Activated T-helper 1 cell treated with anti-CD3 and anti-CD28 coated beads, Interleukin-12 subunit alpha, Interleukin-12 subunit beta, Interleukin-2, Interleukin-4 antibody, amounts not matched to agents 30 ng/mL and 10 ng/mL and 1 ng/mL, durations not matched to agents 14 hours and 24 hours and 36 hours (primary cell): Measurements from ENCODE around the gene FTO. TPM values are rescaled to one million over a fixed set of nuclear protein-coding genes. Genes with fewer than 3 reads are reported as not detected.

Experiments
- DNase-seq: peaks from one replicate; pipeline ENCODE4 v3.0.0; 2021; ENCODE audit warnings: low spot score
- H3K27ac Mint-ChIP-seq: one replicate; pipeline ENCODE4 v1.8.0; 2021; ENCODE audit warnings: mild to moderate bottlenecking, mixed read lengths
- H3K27me3 Mint-ChIP-seq: one replicate; pipeline ENCODE4 v1.8.0; 2022; ENCODE audit warnings: mild to moderate bottlenecking, moderate library complexity, mixed read lengths; ENCODE audit not compliant: insufficient read depth
- H3K36me3 Mint-ChIP-seq: one replicate; pipeline ENCODE4 v1.8.0; 2021; ENCODE audit warnings: low read depth, mixed read lengths
- H3K4me1 Mint-ChIP-seq: one replicate; pipeline ENCODE4 v1.8.0; 2021; ENCODE audit warnings: low read depth, mixed read lengths
- H3K4me3 Mint-ChIP-seq: one replicate; pipeline ENCODE4 v1.8.0; 2021; ENCODE audit warnings: mild to moderate bottlenecking, moderate library complexity, mixed read lengths
- H3K9me3 Mint-ChIP-seq: one replicate; pipeline ENCODE4 v1.8.0; 2021; ENCODE audit warnings: mixed read lengths
- intact Hi-C: fragments of 100-400 bp; cut with micrococcal nuclease; formaldehyde crosslinking; loops from one replicate; pipeline ENCODE4 v1.15.1; 2024
- total RNA-seq: library from RNA; stranded (reverse); gene quantifications from 2 replicates; pipeline ENCODE4 v1.2.3, GENCODE V29; 2022

The FTO gene
- total RNA-seq, 1 donor from 2014 or later, result 56.4 TPM

DNA sequence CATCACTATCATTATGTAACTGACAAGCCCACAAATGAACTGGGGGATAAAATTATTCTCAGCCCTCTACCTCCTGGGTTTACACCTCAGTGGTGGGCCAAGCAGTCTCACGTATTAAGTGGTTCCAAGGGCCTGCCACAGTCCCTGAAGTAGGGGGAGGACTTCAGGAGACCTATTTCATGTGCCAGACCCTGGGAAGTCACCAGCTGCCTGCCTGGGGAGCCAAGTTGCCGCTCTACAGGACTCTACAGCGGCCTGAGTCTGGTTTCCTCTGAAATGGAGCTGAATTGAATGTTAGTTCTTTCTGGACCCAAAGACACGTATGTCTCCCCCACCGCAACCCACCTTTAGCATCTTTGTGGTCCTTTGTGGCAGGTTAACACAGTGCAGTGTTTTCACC is 395.7 kb downstream of the FTO start:
- H3K4me1 Mint-ChIP-seq, result no peaks in the 10 kb centered on the region
- no peaks in the 10 kb centered on the region for H3K27me3 Mint-ChIP-seq
- no peak overlapping the region for H3K27ac Mint-ChIP-seq
- intact Hi-C loops, result no loop called here
- H3K9me3 Mint-ChIP-seq, result no peaks in the 10 kb centered on the region
- H3K36me3 Mint-ChIP-seq, result no peaks in the 10 kb centered on the region
- DNase-seq, result no peak
- no peak overlapping the region for H3K4me3 Mint-ChIP-seq

DNA sequence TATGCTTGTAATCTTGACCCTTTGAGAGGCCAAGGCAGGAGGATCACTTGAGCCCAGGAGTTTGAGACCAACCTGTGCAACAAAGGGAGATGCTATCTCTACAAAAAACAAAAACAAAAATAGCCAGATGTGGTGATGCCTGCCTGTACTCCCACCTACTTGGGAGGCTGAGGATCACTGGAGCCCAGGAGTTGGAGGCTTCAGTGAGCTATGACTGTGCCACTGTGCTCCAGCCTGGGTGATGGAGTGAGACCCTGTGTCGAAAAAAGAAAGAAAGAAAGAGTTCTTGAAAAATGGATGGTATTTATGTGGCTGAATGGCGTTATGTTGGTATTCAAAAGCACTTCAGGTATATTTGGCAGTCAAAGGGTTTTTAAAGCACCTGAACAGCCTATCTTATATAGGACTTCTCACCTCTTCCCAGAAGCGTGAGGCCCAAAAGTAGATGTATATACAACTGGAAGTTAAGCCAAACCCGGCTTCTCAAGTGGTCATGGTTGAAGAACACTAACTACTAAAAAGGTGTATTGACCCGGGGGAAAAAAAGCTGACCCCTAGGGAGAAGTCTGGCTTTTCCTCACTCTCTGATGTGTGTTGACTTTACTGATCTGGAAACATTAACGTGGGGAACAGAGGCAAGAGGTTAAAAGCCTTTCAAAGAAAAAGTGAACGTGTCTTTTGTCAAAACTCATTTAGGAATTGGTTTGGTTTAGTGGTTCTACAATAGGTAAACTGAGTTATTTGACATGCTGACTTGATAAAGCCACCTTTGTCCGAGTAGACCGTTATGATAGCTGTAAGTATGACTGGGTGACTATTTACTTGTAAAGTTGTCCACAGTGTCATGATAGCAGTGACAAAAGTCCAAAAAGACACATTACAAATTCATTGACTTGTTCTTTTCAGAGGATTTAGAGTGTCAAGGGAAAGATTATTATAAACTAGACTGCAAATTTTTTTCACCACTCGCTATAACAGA is 399.2 kb downstream of the FTO start:
- H3K27ac Mint-ChIP-seq, result no peak overlapping the region
- intact Hi-C loops, result no loop called here
- H3K4me3 Mint-ChIP-seq, result no peak overlapping the region
- DNase-seq, result no peak
- H3K4me1 Mint-ChIP-seq, result no peaks in the 10 kb centered on the region
- H3K27me3 Mint-ChIP-seq, result no peaks in the 10 kb centered on the region
- H3K36me3 Mint-ChIP-seq, result no peaks in the 10 kb centered on the region
- H3K9me3 Mint-ChIP-seq, result no peaks in the 10 kb centered on the region

DNA sequence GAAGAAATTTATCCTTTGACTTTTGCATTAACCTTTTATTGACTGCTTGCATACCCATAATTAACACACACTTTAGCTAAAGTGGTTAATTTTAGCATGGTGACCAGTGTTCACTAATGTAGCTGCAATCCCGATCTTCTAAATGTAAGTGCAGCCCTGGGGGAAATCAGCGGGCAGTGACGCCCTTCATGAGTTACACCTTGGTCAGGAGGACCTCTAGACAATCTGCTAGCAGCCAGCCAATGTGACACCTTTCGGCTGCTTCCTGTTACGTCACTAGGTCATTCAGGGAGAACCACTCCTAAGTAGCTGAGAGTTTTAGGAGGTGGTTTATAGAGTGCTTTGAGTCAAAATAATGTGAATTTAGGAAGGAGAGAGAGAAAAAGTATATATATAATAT is 402.1 kb downstream of the FTO start:
- no peak overlapping the region for H3K27ac Mint-ChIP-seq
- H3K9me3 Mint-ChIP-seq, result no peaks in the 10 kb centered on the region
- no peak overlapping the region for H3K4me3 Mint-ChIP-seq
- no peak for DNase-seq
- no peaks in the 10 kb centered on the region for H3K4me1 Mint-ChIP-seq
- no peaks in the 10 kb centered on the region for H3K27me3 Mint-ChIP-seq
- intact Hi-C loops, result no loop called here
- no peaks in the 10 kb centered on the region for H3K36me3 Mint-ChIP-seq

DNA sequence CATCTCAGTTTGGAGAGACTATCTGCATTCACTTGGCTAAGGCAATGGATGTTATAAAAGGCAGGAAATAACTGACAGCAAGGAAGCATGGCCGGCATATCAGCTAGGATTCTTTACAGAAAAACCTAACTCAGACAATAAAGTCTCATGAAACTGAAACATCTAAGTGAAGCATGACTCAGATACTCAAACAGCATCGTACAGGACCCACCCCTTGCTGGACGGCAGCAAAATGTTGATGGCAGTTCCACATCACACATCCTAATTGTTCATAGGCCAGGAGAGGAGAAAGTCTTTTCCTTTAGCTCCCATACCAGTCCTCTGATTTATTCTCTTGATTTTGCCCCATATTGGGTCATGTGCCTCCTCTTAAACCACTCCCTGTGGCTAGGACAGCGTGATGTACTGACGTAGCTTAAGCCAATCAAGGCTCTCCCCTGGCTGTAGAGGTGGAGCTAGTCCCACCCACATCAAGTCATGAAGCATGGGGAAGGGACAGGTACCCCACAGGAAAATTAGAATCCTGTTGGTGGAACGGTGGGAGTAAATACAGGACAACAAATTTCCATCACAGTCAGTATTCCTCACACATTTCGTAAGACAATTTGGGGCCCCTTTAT is 403.7 kb downstream of the FTO start:
- H3K27ac Mint-ChIP-seq, result no peak overlapping the region
- DNase-seq, result no peak
- H3K9me3 Mint-ChIP-seq, result no peaks in the 10 kb centered on the region
- H3K36me3 Mint-ChIP-seq, result no peaks in the 10 kb centered on the region
- intact Hi-C loops, result no loop called here
- H3K4me1 Mint-ChIP-seq, result no peaks in the 10 kb centered on the region
- H3K27me3 Mint-ChIP-seq, result no peaks in the 10 kb centered on the region
- no peak overlapping the region for H3K4me3 Mint-ChIP-seq

DNA sequence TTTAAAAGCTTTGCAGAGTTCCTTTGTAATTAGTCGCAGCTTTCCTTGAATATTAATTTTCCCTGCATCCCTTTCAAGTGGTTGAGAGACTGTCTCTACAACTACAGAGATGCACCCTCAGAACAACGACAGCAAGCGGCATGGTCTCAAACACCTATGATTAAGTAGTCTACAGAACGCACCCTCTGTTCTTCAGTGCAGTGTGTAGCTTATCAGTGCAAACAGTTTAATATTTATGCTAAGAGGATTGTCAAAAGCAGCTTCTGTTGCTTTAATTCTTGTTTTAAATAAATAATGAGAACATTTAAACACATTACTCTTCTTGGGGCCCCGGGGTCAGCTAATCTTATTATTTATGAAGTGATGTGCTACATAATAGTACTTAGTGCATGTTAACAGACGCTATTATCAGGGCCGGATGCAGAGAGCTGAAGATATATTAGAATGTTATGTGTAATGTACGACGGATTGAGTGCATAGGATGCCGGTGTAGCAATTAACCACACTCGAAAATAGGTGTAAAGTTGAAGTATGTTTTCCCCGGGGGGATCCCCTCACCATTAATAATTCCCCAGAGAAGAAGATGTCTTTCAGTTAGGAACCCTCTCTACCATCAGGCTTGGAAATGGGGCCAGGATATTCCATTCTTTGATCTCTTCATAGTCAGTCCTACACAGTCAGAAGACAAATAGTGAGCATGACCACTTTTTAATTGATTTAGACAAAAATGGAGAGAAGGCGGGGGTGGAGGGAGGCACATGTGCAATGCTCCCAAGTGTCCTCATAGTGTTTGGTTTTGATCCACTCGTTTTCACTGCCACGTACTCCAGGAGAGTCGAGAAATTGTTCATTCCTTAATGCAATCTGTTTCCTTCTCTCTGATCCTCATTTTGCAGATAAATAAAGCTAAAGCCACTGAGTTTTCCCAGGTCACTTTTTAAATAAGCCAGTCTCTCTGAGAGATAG is 406.3 kb downstream of the FTO start:
- Mint-ChIP-seq H3K4me1 (no peaks in the 10 kb centered on the region), H3K4me3 (no peak overlapping the region), H3K27ac (no peak overlapping the region), H3K27me3 (no peaks in the 10 kb centered on the region), H3K9me3 (no peaks in the 10 kb centered on the region), H3K36me3 (peaks cover 8% of the 10 kb centered on the region)
- intact Hi-C loops, result no loop called here
- DNase-seq, result no peak

DNA sequence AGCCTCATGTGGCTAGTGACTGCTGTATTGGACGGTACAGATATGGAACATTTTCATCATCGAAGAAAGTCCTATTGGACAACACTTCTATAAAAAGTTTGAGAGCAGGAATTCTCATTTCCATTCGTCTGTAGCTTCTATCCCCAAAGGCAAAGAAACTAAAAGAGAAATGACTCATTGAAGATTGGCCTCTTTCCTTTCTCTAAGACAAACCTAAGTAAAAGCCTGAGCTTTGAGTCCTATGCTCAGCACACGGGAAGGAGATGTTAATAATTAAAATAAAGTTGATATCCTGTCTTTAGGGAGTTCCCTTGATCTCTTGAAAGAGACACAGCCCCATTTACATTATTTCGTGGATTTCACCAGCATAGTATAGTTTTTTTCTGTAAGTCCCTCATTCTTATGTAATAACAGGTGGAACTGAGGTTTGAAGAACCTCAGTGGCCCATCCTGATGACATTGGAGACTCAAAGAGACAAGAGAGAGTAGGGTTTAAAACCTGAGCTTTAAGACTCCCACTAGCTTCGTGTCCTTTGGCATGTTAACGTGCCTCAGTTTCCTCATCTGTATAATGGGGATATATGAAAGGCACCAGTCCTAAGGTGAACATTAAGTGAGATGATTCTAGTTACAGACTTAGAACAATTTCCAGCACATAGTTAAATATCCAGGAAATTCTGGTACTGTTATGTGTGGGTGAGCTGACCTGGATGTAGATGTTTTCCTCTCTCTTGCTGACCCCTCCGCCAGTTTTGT is 408.7 kb downstream of the FTO start:
- Mint-ChIP-seq H3K4me3 (no peak overlapping the region), H3K36me3 (peaks cover 8% of the 10 kb centered on the region), H3K4me1 (no peaks in the 10 kb centered on the region), H3K27ac (no peak overlapping the region), H3K9me3 (no peaks in the 10 kb centered on the region), H3K27me3 (no peaks in the 10 kb centered on the region)
- DNase-seq, result no peak
- intact Hi-C loops, result no loop called here

DNA sequence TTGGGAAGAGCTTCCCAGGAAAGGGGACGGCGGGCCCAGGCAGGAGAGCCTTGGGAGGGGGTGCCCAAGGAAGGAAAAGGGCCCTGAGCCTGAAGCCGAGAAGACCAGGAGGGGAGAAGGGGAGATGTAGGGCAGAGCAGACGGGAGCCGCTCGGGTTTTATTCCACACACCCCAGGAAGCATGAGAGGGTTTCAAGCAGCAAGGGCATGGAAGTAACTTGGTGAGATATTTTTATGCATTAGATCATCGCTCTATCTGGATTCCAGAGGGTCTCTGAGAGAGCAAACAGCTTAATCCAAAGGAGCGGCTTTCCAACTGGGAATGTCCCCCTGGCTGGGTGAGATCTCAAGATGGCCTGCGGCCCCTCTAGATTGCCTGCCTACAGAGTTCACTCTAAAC is 411.6 kb downstream of the FTO start:
- H3K27ac Mint-ChIP-seq, result no peak overlapping the region
- intact Hi-C loops, result no loop called here

DNA sequence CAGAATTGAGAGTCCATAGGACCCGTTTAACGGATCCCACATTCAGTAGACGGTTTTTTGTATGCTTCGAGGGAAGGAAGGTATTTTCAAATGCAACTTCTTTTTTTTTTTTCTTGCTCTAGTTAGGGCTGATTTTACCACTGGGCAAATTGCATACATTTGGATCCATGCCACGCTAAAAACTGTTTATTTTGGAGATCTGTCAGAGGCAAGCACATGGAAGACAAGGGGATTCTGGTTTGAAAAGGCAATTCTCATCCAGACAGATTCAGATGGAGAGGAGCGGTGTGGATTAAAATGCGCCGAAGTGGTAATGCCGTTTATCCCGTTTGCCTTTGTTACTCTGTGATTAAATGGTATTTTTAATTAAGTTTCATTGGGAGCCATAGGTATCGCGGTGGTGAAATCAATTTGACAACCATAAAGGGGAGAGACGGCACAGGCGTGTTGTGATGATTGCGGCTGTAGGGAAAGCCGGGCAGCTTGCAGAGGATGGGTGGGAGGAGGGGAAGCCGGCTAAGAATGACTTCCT is 412.2 kb downstream of the FTO start:
- intact Hi-C loops, result no loop called here
- H3K27ac Mint-ChIP-seq, result no peak overlapping the region
- no peaks in the 10 kb centered on the region for H3K4me1 Mint-ChIP-seq
- no peak overlapping the region for H3K4me3 Mint-ChIP-seq
- peaks cover 8% of the 10 kb centered on the region for H3K36me3 Mint-ChIP-seq
- H3K27me3 Mint-ChIP-seq, result no peaks in the 10 kb centered on the region
- DNase-seq, result no peak
- H3K9me3 Mint-ChIP-seq, result no peaks in the 10 kb centered on the region

More for the DNA sequence above, 411.6 kb downstream of the FTO start:
- DNase-seq, result no peak
- no peaks in the 10 kb centered on the region for H3K27me3 Mint-ChIP-seq
- H3K36me3 Mint-ChIP-seq, result peaks cover 8% of the 10 kb centered on the region
- H3K9me3 Mint-ChIP-seq, result no peaks in the 10 kb centered on the region
- H3K4me1 Mint-ChIP-seq, result no peaks in the 10 kb centered on the region
- H3K4me3 Mint-ChIP-seq, result no peak overlapping the region

DNA sequence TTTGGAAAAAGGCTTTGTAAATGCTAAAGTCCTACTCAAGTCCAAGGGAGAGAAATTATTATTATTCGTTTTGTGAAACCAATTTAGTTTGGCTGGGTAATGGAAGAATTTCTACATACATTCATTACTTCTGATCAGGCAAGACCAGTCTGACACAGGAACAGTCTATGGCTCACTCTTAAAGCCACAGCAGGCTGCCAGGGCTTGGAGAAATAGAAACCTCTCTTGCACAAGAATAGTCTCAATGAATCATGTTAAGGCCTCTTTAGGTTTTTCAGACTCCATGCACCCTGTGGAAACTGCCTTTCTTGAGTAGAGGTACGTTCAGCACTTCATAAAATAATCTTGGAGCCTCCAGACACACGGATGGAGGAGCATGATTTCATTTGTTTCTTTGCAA is 414.9 kb downstream of the FTO start:
- no peak overlapping the region for H3K4me3 Mint-ChIP-seq
- H3K27ac Mint-ChIP-seq, result no peak overlapping the region
- peaks cover 5% of the 10 kb centered on the region for H3K4me1 Mint-ChIP-seq
- intact Hi-C loops, result no loop called here
- no peaks in the 10 kb centered on the region for H3K9me3 Mint-ChIP-seq
- no peaks in the 10 kb centered on the region for H3K27me3 Mint-ChIP-seq
- peaks cover 4% of the 10 kb centered on the region for H3K36me3 Mint-ChIP-seq
- no peak for DNase-seq

DNA sequence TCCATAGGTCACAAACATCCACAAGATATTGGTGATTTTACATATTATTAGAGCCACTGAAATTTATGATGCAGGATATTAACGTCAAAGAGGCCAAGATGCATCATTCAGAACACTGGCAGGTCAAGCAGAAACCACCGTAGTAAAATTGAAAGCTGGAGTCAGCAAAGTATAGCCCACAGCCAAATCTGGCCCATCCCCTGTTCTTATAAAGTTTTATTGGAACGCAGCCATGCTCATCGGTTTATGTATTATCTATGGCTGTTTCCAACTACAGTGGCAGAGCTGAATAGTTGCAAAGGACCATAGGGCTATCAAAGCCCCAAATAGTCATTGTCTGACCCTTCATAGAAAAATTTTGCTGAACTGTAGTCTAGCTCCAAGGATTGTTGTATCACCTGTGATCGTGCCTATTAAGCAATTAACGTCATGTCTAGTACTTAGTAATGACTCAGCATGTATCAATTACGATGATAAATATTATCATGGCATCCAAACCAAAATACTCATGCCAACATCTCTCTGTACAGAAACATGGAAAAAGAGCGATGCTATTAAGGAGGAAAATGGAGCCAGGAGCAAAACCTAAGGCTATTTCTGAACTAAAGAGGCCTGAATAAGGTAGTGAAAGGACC is 417.0 kb downstream of the FTO start:
- peaks cover 5% of the 10 kb centered on the region for H3K4me1 Mint-ChIP-seq
- no peaks in the 10 kb centered on the region for H3K27me3 Mint-ChIP-seq

DNA sequence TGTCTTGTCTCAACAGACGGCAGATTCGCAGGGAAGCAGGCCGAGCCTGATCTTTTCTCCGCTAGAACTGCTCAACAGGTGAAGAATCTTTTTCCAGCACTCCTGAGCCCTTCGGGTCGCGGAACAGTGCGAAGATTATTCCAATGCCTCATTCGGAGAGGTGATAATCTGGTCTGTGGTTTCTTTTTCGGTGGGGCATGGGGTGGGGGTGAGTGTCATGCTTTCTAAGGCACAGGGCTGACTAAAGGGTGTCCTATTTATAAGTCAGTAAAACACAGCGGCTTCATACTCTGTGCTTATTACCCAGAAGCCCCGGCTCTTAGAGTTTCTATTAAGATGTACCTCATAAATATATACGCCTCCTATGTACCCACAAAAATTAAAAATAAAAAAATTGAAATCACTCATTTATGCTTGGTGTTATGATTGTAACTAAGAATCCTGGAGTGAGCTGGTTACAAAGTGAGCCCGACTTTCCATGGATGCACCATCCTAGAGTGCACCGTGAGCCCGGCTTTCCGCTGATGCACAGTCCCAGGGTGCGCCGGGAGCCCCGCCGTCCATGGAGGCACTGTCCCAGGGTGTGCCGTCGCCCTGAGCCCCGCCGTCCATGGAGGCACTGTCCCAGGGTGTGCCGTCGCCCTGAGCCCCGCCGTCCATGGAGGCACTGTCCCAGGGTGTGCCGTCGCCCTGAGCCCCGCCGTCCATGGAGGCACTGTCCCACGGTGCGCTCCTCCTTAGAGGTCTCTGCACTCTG is 417.8 kb downstream of the FTO start:
- Mint-ChIP-seq H3K27me3 (no peaks in the 10 kb centered on the region), H3K9me3 (no peaks in the 10 kb centered on the region), H3K4me1 (peaks cover 7% of the 10 kb centered on the region), H3K4me3 (no peak overlapping the region), H3K36me3 (no peaks in the 10 kb centered on the region), H3K27ac (no peak overlapping the region)
- DNase-seq, result no peak
- intact Hi-C loops, result no loop called here

More for the DNA sequence above, 417.0 kb downstream of the FTO start:
- Mint-ChIP-seq H3K36me3 (no peaks in the 10 kb centered on the region), H3K9me3 (no peaks in the 10 kb centered on the region), H3K27ac (no peak overlapping the region), H3K4me3 (no peak overlapping the region)
- no peak for DNase-seq
- intact Hi-C loops, result no loop called here
